Raji (cell line): ENCODE measurements around the gene MYBPC1.

Experiments
- POLR2A ChIP-seq: IDR thresholded peaks from 2 replicates; pipeline ENCODE4 v1.6.1; 2011; ENCODE audit warnings: low read depth, low read length, control low read depth; ENCODE audit not compliant: insufficient read depth

Gene MYBPC1

GRCh38 chr12:101696251-101697196 is 101.8 kb downstream of the MYBPC1 start:
- no peak for TF ChIP-seq POLR2A

- no peak for TF ChIP-seq POLR2A
Observed at GRCh38 chr12:101697197-101697929, 102.6 kb downstream of the MYBPC1 start, which contains the start of gene CHPT1. Gene CHPT1 (plus strand): TSS chr12:101697640. CDS start chr12:101697862, 222 bp downstream.

GRCh38 chr12:101697930-101698799 is 103.4 kb downstream of the MYBPC1 start:
- TF ChIP-seq POLR2A: no peak

GRCh38 chr12:101698800-101699347 is 104.1 kb downstream of the MYBPC1 start:
- TF ChIP-seq POLR2A: no peak

- no peak for TF ChIP-seq POLR2A
Observed at GRCh38 chr12:101700299-101700820, 105.6 kb downstream of the MYBPC1 start.

GRCh38 chr12:101703487-101703886 is 108.7 kb downstream of the MYBPC1 start:
- no peak for TF ChIP-seq POLR2A

GRCh38 chr12:101706403-101706802 is 111.6 kb downstream of the MYBPC1 start:
- TF ChIP-seq POLR2A: no peak

- no peak for TF ChIP-seq POLR2A
Observed at GRCh38 chr12:101707131-101707782, 112.5 kb downstream of the MYBPC1 start.

- TF ChIP-seq POLR2A: no peak
Observed at GRCh38 chr12:101710288-101710687, 115.5 kb downstream of the MYBPC1 start.

- TF ChIP-seq POLR2A: no peak
Observed at GRCh38 chr12:101713059-101713682, 118.4 kb downstream of the MYBPC1 start.

GRCh38 chr12:101713930-101714329 is 119.2 kb downstream of the MYBPC1 start:
- no peak for TF ChIP-seq POLR2A

- TF ChIP-seq POLR2A: no peak
Observed at GRCh38 chr12:101714877-101715444, 120.2 kb downstream of the MYBPC1 start.

GRCh38 chr12:101719566-101719965 is 124.8 kb downstream of the MYBPC1 start:
- no peak for TF ChIP-seq POLR2A
